GM12892 (cell line): ENCODE data around the gene ACSL3.

Experiments
- POLR2A ChIP-seq: IDR thresholded peaks from 2 replicates; pipeline ENCODE4 v1.6.1; 2011; ENCODE audit warnings: low read depth, low read length, control low read depth
- POLR2AphosphoS5 ChIP-seq: IDR thresholded peaks from 2 replicates; pipeline ENCODE4 v1.6.1; 2011; ENCODE audit warnings: low read depth, low read length, control low read depth
- TAF1 ChIP-seq: IDR thresholded peaks from 2 replicates; pipeline ENCODE4 v1.6.1; 2011; ENCODE audit warnings: low read depth, mild to moderate bottlenecking, control low read depth, low read length, borderline replicate concordance

- TF ChIP-seq POLR2A (no peak), POLR2AphosphoS5 (no peak), TAF1 (no peak)
These were observed 39.5 kb downstream of the ACSL3 start for GRCh38 chr2:222900354-222900753.
